HCT116 (cell line): Measurements from ENCODE around the gene ZNF561. TPM values are rescaled to one million over a fixed set of nuclear protein-coding genes. Genes with fewer than 3 reads are reported as not detected.

Experiments used
- ATAC-seq: fragments of 200-7000 bp; cut with Tn5 transposase; 2 replicates; pipeline ENCODE4 v1.9.1; 2020; ENCODE audit warnings: mild to moderate bottlenecking, moderate library complexity
- BruUV-seq: library from RNA; stranded (reverse); fragments of 400-500 nt; replicated peaks from 2 replicates; lab custom pipeline; 2021; lab: Mats Ljungman, UMichigan
- CTCF ChIA-PET: fragments of 300-600 bp; sonication (Branson Sonifier 250); formaldehyde crosslinking; loops from one replicate; lab custom pipeline; 2021; ENCODE audit warnings: antibody characterized with exemption; lab: Charles Lee
- POLR2A ChIA-PET: fragments of 300-600, 350-600 bp; sonication (Branson Sonifier 250); formaldehyde crosslinking; loops from one replicate; lab custom pipeline; 2021; ENCODE audit warnings: antibody characterized with exemption; lab: Charles Lee
- RAD21 ChIA-PET, 2 experiments: fragments of 300-600 bp; sonication (Branson Sonifier 250); formaldehyde crosslinking; loops; one replicate each; lab custom pipeline; 2023; ENCODE audit warnings: low total read pairs in 2 of 2; ENCODE audit not compliant: uncharacterized antibody in 2 of 2, unreplicated experiment in 2 of 2, low non-redundant PET in 1 of 2; lab: Charles Lee
- DNase-seq: peaks from one replicate; pipeline ENCODE4 v3.0.0-alpha.2; 2010; ENCODE audit warnings: low read depth, low spot score
- H2AFZ ChIP-seq: fragments of 200-600 bp; shearing (Covaris generic), sonication (generic); 2 replicates; pipeline ENCODE4 v1.6.1; 2017; ENCODE audit warnings: low read depth, mixed run types, mixed read lengths, antibody characterized with exemption, low read length; ENCODE audit not compliant: poor library complexity, severe bottlenecking
- H3K27ac ChIP-seq: 2 replicates; pipeline ENCODE4 v1.5.1; 2012; ENCODE audit warnings: low read depth, low read length
- H3K27me3 ChIP-seq: fragments of 200-600 bp; sonication (generic); 2 replicates; pipeline ENCODE4 v1.6.1; 2016; ENCODE audit warnings: mixed run types, low read length, mixed read lengths; ENCODE audit not compliant: insufficient read depth
- H3K36me3 ChIP-seq, 2 experiments: fragments of 200-500 bp in 1 of 2; fragments of 200-600 bp in 1 of 2; sonication (Bioruptor generic) in 1 of 2; sonication (generic) in 1 of 2; 2 replicates each; pipeline versions ENCODE4 v1.5.1 to v1.6.1; 2014 to 2016; ENCODE audit warnings: low read length in 2 of 2, inconsistent platforms in 1 of 2, mixed read lengths in 1 of 2, mixed run types in 1 of 2; ENCODE audit not compliant: insufficient read depth in 2 of 2, control insufficient read depth in 1 of 2
- H3K4me1 ChIP-seq, 2 experiments: fragments of 200-600 bp in 1 of 2; sonication (generic) in 1 of 2; 2 replicates each; pipeline versions ENCODE4 v1.5.1 to v1.6.1; 2012 to 2017; ENCODE audit warnings: low read length in 2 of 2, inconsistent platforms in 1 of 2, mild to moderate bottlenecking in 1 of 2, mixed read lengths in 1 of 2, mixed run types in 1 of 2, moderate library complexity in 1 of 2; ENCODE audit not compliant: insufficient read depth in 2 of 2, control insufficient read depth in 1 of 2
- H3K4me2 ChIP-seq: fragments of 200-600 bp; sonication (generic); 2 replicates; pipeline ENCODE4 v1.6.1; 2017; ENCODE audit warnings: mixed run types, low read length, mixed read lengths
- H3K4me3 ChIP-seq, 2 experiments: fragments of 200-600 bp in 1 of 2; sonication (generic) in 1 of 2; replicated peaks in 1 of 2; 2 replicates each; pipeline ENCODE4 v1.5.1; 2011 to 2016; ENCODE audit warnings: low read length in 2 of 2, control low read depth in 1 of 2, low read depth in 1 of 2, mild to moderate bottlenecking in 1 of 2, mixed read lengths in 1 of 2, mixed run types in 1 of 2
- H3K79me2 ChIP-seq: fragments of 200-600 bp; sonication (generic); 2 replicates; pipeline ENCODE4 v1.6.1; 2017; ENCODE audit warnings: mild to moderate bottlenecking, mixed run types, low read length, moderate library complexity, mixed read lengths; ENCODE audit not compliant: insufficient read depth
- H3K9ac ChIP-seq: fragments of 200-600 bp; sonication (generic); 2 replicates; pipeline ENCODE4 v1.6.1; 2016; ENCODE audit warnings: low read length, mixed read lengths
- H3K9me2 ChIP-seq: fragments of 200-600 bp; sonication (generic), shearing (Covaris generic); 2 replicates; pipeline ENCODE4 v1.6.1; 2017; ENCODE audit warnings: mixed run types, mild to moderate bottlenecking, moderate library complexity; ENCODE audit not compliant: insufficient read depth
- H3K9me3 ChIP-seq, 2 experiments: fragments of 200-500 bp in 1 of 2; fragments of 200-600 bp in 1 of 2; sonication (Bioruptor generic) in 1 of 2; sonication (generic) in 1 of 2; 2 replicates each; pipeline ENCODE4 v1.6.1; 2014 to 2017; ENCODE audit warnings: low read length in 2 of 2, mixed read lengths in 2 of 2, inconsistent platforms in 1 of 2, low read depth in 1 of 2, mild to moderate bottlenecking in 1 of 2, mixed run types in 1 of 2, moderate library complexity in 1 of 2; ENCODE audit not compliant: control insufficient read depth in 1 of 2, insufficient read depth in 1 of 2
- H4K20me1 ChIP-seq: fragments of 200-600 bp; sonication (generic), shearing (Covaris generic); 2 replicates; pipeline ENCODE4 v1.6.1; 2017; ENCODE audit warnings: mixed run types, mild to moderate bottlenecking, moderate library complexity; ENCODE audit not compliant: insufficient read depth
- ELF1 ChIP-seq: IDR thresholded peaks from 2 replicates; pipeline ENCODE4 v1.6.1; 2012; ENCODE audit warnings: low read depth, borderline replicate concordance
- EZH2 ChIP-seq: fragments of 200-600 bp; sonication (generic); IDR thresholded peaks from 2 replicates; pipeline ENCODE4 v1.6.1; 2017; ENCODE audit warnings: antibody characterized with exemption, mixed run types
- EZH2phosphoT487 ChIP-seq: fragments of 200-600 bp; IDR thresholded peaks from 2 replicates; pipeline ENCODE4 v1.6.1; 2018; ENCODE audit warnings: antibody characterized with exemption, borderline replicate concordance
- FOSL1 ChIP-seq: IDR thresholded peaks from 2 replicates; pipeline ENCODE4 v1.6.1; 2012; ENCODE audit warnings: low read depth
- POLR2A ChIP-seq: IDR thresholded peaks from 2 replicates; pipeline ENCODE4 v1.7.0; 2011; ENCODE audit warnings: borderline replicate concordance; ENCODE audit not compliant: insufficient read depth, insufficient read length; ENCODE audit errors: extremely low read depth
- RAD21 ChIP-seq: IDR thresholded peaks from 2 replicates; pipeline ENCODE4 v1.6.1; 2012; ENCODE audit warnings: low read depth, mild to moderate bottlenecking
- SP1 ChIP-seq: IDR thresholded peaks from 2 replicates; pipeline ENCODE4 v1.6.1; 2012; ENCODE audit warnings: low read depth
- YY1 ChIP-seq: IDR thresholded peaks from 2 replicates; pipeline ENCODE4 v1.6.1; 2011; ENCODE audit warnings: low read length, low read depth, moderate library complexity, mild to moderate bottlenecking; ENCODE audit not compliant: insufficient replicate concordance; ENCODE audit errors: extremely low read depth
- ZNF274 ChIP-seq: fragments of 200-500 bp; sonication (Bioruptor generic); IDR thresholded peaks from 2 replicates; pipeline ENCODE4 v1.6.1; 2014; ENCODE audit warnings: mild to moderate bottlenecking, low read depth, low read length, inconsistent platforms
- intact Hi-C: fragments of 100-400 bp; cut with micrococcal nuclease; formaldehyde crosslinking; loops from 2 replicates; pipeline ENCODE4 v1.10.0; 2022
- total RNA-seq: library from RNA; stranded (reverse); gene quantifications from one replicate; pipeline ENCODE4 v1.2.1, GENCODE V29; 2021; ENCODE audit not compliant: unreplicated experiment
- TF ChIP-seq, protein P1 (sequence below), 3 experiments: fragments of 200-600 bp in 1 of 3; sonication (generic) in 1 of 3; IDR thresholded peaks in 2 of 3; conservative IDR thresholded peaks in 1 of 3; 2 replicates each; pipeline ENCODE4 v1.5.1; 2012 to 2017; ENCODE audit warnings: low read depth in 2 of 3, low read length in 2 of 3, antibody characterized with exemption in 1 of 3, borderline replicate concordance in 1 of 3, control low read depth in 1 of 3, mild to moderate bottlenecking in 1 of 3, mixed read lengths in 1 of 3, mixed run types in 1 of 3, moderate library complexity in 1 of 3; ENCODE audit not compliant: insufficient read depth in 1 of 3
- TF ChIP-seq, protein P2 (sequence below): IDR thresholded peaks from 2 replicates; pipeline ENCODE4 v1.6.1; 2012

ZNF561 gene
- total RNA-seq, 1 experiment from 2014 or later, result 31.3 TPM

GRCh38 chr19:9645472-9645871 lies 24.4 kb upstream of the ZNF561 start:
- RAD21 ChIA-PET, result no interaction called here
- H3K4me2 ChIP-seq, result no peak overlapping the region
- no peak overlapping the region for H3K9ac ChIP-seq
- intact Hi-C loops, result no loop called here
- H4K20me1 ChIP-seq, result no peaks in the 10 kb centered on the region
- no peaks in the 10 kb centered on the region for H3K9me2 ChIP-seq
- peaks cover 28% of the 10 kb centered on the region for H3K79me2 ChIP-seq
- CTCF ChIA-PET, result interaction anchor here (0.9 kb wide), 1 partner anchor 150 kb away, joined by 3 read pairs; no protein-coding TSS in a partner anchor
- no TSS peak for BruUV-seq
- DNase-seq (no peak), ATAC-seq (no peak)
- H3K4me3 ChIP-seq, result no peak overlapping the region
- H3K4me1 ChIP-seq, result no peaks in the 10 kb centered on the region
- peaks cover 12 to 18% of the 10 kb centered on the region in 2 experiments; a peak in 3 of 4 replicates for H3K36me3 ChIP-seq
- H3K27ac ChIP-seq, result no peak overlapping the region
- TF ChIP-seq POLR2A, result no peak
- TF ChIP-seq EZH2, result no peak
- no peak for TF ChIP-seq ELF1
- TF ChIP-seq, protein P1, sequence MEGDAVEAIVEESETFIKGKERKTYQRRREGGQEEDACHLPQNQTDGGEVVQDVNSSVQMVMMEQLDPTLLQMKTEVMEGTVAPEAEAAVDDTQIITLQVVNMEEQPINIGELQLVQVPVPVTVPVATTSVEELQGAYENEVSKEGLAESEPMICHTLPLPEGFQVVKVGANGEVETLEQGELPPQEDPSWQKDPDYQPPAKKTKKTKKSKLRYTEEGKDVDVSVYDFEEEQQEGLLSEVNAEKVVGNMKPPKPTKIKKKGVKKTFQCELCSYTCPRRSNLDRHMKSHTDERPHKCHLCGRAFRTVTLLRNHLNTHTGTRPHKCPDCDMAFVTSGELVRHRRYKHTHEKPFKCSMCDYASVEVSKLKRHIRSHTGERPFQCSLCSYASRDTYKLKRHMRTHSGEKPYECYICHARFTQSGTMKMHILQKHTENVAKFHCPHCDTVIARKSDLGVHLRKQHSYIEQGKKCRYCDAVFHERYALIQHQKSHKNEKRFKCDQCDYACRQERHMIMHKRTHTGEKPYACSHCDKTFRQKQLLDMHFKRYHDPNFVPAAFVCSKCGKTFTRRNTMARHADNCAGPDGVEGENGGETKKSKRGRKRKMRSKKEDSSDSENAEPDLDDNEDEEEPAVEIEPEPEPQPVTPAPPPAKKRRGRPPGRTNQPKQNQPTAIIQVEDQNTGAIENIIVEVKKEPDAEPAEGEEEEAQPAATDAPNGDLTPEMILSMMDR (IDR thresholded peaks at IDR 0.05 in 2 of 3, conservative IDR thresholded peaks at IDR 0.05 in 1 of 3; ENCODE audit: borderline replicate concordance in 1 of 3, insufficient read depth in 1 of 3, low read depth in 2 of 3, low read length in 2 of 3), result no peak
- TF ChIP-seq SP1, result no peak
- TF ChIP-seq YY1, result no peak
- TF ChIP-seq RAD21, result no peak
- no peak for TF ChIP-seq EZH2phosphoT487
- TF ChIP-seq ZNF274, result no peak
- TF ChIP-seq, protein P2, sequence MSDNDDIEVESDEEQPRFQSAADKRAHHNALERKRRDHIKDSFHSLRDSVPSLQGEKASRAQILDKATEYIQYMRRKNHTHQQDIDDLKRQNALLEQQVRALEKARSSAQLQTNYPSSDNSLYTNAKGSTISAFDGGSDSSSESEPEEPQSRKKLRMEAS, result no peak
- TF ChIP-seq FOSL1, result no peak
- POLR2A ChIA-PET, result no interaction called here
- H3K27me3 ChIP-seq, result no peaks in the 10 kb centered on the region
- H3K9me3 ChIP-seq, result peaks cover 11 to 22% of the 10 kb centered on the region in 2 experiments; a peak in 2 of 4 replicates
- H2AFZ ChIP-seq, result no peak overlapping the region
